Measurements from ENCODE around the gene ZNF605. TPM values are rescaled to one million over a fixed set of nuclear protein-coding genes. Genes with fewer than 3 reads are reported as not detected.
"Not testable (repeated sequence)": the region's sequence is repeated elsewhere in the genome, so short reads cannot be mapped to it uniquely, and the experiment has no call there.

Gene ZNF605
- total and polyA plus RNA-seq, 2 experiments from 2014 or later: 7.5 to 9.2 TPM

- H3K9me2 ChIP-seq (ENCODE audit: insufficient read depth): no peaks in the 10 kb centered on the region
- no peaks in the 10 kb centered on the region for H3K4me1 ChIP-seq (ENCODE audit: insufficient read depth)
- peaks cover 98% of the 10 kb centered on the region for H3K79me2 ChIP-seq (ENCODE audit: insufficient read depth)
- DNase-seq: no peak
- H3F3A ChIP-seq (ENCODE audit: insufficient read depth): peaks cover 2% of the 10 kb centered on the region; the same call in 1 of the 2 replicates
- no peak overlapping the region for H3K4me2 ChIP-seq (ENCODE audit: unreplicated experiment)
- H3K27me3 ChIP-seq (replicated peaks; ENCODE audit: insufficient read depth): no peaks in the 10 kb centered on the region
- no peaks in the 10 kb centered on the region for H4K20me1 ChIP-seq (ENCODE audit: insufficient read depth)
- H3K9me3 ChIP-seq (ENCODE audit: low read depth): no peaks in the 10 kb centered on the region
- no peak overlapping the region for H2AFZ ChIP-seq
- TF ChIP-seq EZH2 (IDR thresholded peaks at IDR 0.05; ENCODE audit: insufficient read depth, poor library complexity, severe bottlenecking): no peak
- peaks cover 11% of the 10 kb centered on the region; the same call in 1 of the 2 replicates for H3K36me3 ChIP-seq (ENCODE audit: low read depth)
- H3K27ac ChIP-seq: no peak overlapping the region
- H3K4me3 ChIP-seq: no peak overlapping the region
- in situ Hi-C loops (cut with MboI): no loop called here
- no peak overlapping the region for H3K9ac ChIP-seq
- 84 to 91% methylated on average over 5 to 7 of the region's 7 CpGs for WGBS, 2 experiments (ENCODE audit: low coverage in 1 of 2, low lambda C conversion rate in 2 of 2, missing lambda C conversion rate in 2 of 2)
These were observed 74.3 kb downstream of the ZNF605 start for GRCh38 chr12:132881818-132882217.

GRCh38 chr12:132874620-132875019 lies 81.5 kb downstream of the ZNF605 start:
- H3F3A ChIP-seq (ENCODE audit: insufficient read depth); H3K9me2 ChIP-seq (ENCODE audit: insufficient read depth); H3K27ac ChIP-seq; H3K9ac ChIP-seq; H3K4me2 ChIP-seq (ENCODE audit: unreplicated experiment); H3K4me1 ChIP-seq (ENCODE audit: insufficient read depth); H2AFZ ChIP-seq; H3K4me3 ChIP-seq; DNase-seq; in situ Hi-C loops (cut with MboI); H4K20me1 ChIP-seq (ENCODE audit: insufficient read depth); H3K9me3 ChIP-seq (ENCODE audit: low read depth); H3K27me3 ChIP-seq (replicated peaks; ENCODE audit: insufficient read depth): not testable (repeated sequence)
- peaks cover 63% of the 10 kb centered on the region for H3K79me2 ChIP-seq (ENCODE audit: insufficient read depth)
- 91 to 100% methylated on average over 2 to 19 of the region's 21 CpGs for WGBS, 2 experiments (ENCODE audit: low coverage in 1 of 2, low lambda C conversion rate in 2 of 2, missing lambda C conversion rate in 2 of 2)
- H3K36me3 ChIP-seq (ENCODE audit: low read depth): peaks cover 22% of the 10 kb centered on the region

- Histone ChIP-seq H3F3A (ENCODE audit: insufficient read depth) (no peaks in the 10 kb centered on the region), H3K9ac (no peak overlapping the region), H3K9me3 (ENCODE audit: low read depth) (no peaks in the 10 kb centered on the region), H2AFZ (no peak overlapping the region), H3K36me3 (ENCODE audit: low read depth) (peaks cover 26% of the 10 kb centered on the region), H3K4me2 (ENCODE audit: unreplicated experiment) (no peak overlapping the region), H3K9me2 (ENCODE audit: insufficient read depth) (no peaks in the 10 kb centered on the region), H3K4me3 (no peak overlapping the region), H3K4me1 (ENCODE audit: insufficient read depth) (no peaks in the 10 kb centered on the region), H3K27ac (no peak overlapping the region), H3K79me2 (ENCODE audit: insufficient read depth) (peaks cover 59% of the 10 kb centered on the region), H3K27me3 (replicated peaks; ENCODE audit: insufficient read depth) (no peaks in the 10 kb centered on the region), H4K20me1 (ENCODE audit: insufficient read depth) (no peaks in the 10 kb centered on the region)
- in situ Hi-C loops (cut with MboI): no loop called here
- no peak for DNase-seq
- 96 to 100% methylated on average over 8 to 11 of the region's 11 CpGs for WGBS, 2 experiments (ENCODE audit: low coverage in 1 of 2, low lambda C conversion rate in 2 of 2, missing lambda C conversion rate in 2 of 2)
- TF ChIP-seq EZH2 (IDR thresholded peaks at IDR 0.05; ENCODE audit: insufficient read depth, poor library complexity, severe bottlenecking) (no peak), EZH2phosphoT487 (IDR thresholded peaks at IDR 0.05; ENCODE audit: insufficient read depth, low read depth) (no peak)
These were observed 81.9 kb downstream of the ZNF605 start for GRCh38 chr12:132874175-132874574.

- in situ Hi-C loops (cut with MboI): no loop called here
- H2AFZ ChIP-seq: no peak overlapping the region
- no peaks in the 10 kb centered on the region for H4K20me1 ChIP-seq (ENCODE audit: insufficient read depth)
- H3K9me2 ChIP-seq (ENCODE audit: insufficient read depth): no peaks in the 10 kb centered on the region
- no peaks in the 10 kb centered on the region for H3K9me3 ChIP-seq (ENCODE audit: low read depth)
- H3K4me1 ChIP-seq (ENCODE audit: insufficient read depth): no peaks in the 10 kb centered on the region
- H3K27ac ChIP-seq: no peak overlapping the region
- TF ChIP-seq EZH2phosphoT487 (IDR thresholded peaks at IDR 0.05; ENCODE audit: insufficient read depth, low read depth) (no peak), EZH2 (IDR thresholded peaks at IDR 0.05; ENCODE audit: insufficient read depth, poor library complexity, severe bottlenecking) (no peak)
- no peak overlapping the region for H3K9ac ChIP-seq
- H3F3A ChIP-seq (ENCODE audit: insufficient read depth): no peaks in the 10 kb centered on the region
- H3K79me2 ChIP-seq (ENCODE audit: insufficient read depth): peaks cover 54% of the 10 kb centered on the region
- no peak for DNase-seq
- no peak overlapping the region for H3K4me2 ChIP-seq (ENCODE audit: unreplicated experiment)
- WGBS, 2 experiments (ENCODE audit: low coverage in 1 of 2, low lambda C conversion rate in 2 of 2, missing lambda C conversion rate in 2 of 2): 94% methylated on average over 9 to 10 of the region's 10 CpGs
- H3K4me3 ChIP-seq: no peak overlapping the region
- H3K27me3 ChIP-seq (replicated peaks; ENCODE audit: insufficient read depth): no peaks in the 10 kb centered on the region
- H3K36me3 ChIP-seq (ENCODE audit: low read depth): peaks cover 26% of the 10 kb centered on the region
These were observed 82.4 kb downstream of the ZNF605 start for GRCh38 chr12:132873724-132874123.

- H3K27me3 ChIP-seq (replicated peaks; ENCODE audit: insufficient read depth): no peaks in the 10 kb centered on the region
- H4K20me1 ChIP-seq (ENCODE audit: insufficient read depth): no peaks in the 10 kb centered on the region
- H3K9me3 ChIP-seq (ENCODE audit: low read depth): no peaks in the 10 kb centered on the region
- no peak overlapping the region for H2AFZ ChIP-seq
- no peak overlapping the region for H3K9ac ChIP-seq
- no peak overlapping the region for H3K4me2 ChIP-seq (ENCODE audit: unreplicated experiment)
- H3F3A ChIP-seq (ENCODE audit: insufficient read depth): no peaks in the 10 kb centered on the region
- in situ Hi-C loops (cut with MboI): no loop called here
- WGBS, 2 experiments (ENCODE audit: low coverage in 1 of 2, low lambda C conversion rate in 2 of 2, missing lambda C conversion rate in 2 of 2): 87 to 89% methylated on average over 12 of the region's 12 CpGs
- no peak overlapping the region for H3K4me3 ChIP-seq
- no peaks in the 10 kb centered on the region for H3K9me2 ChIP-seq (ENCODE audit: insufficient read depth)
- peaks cover 28% of the 10 kb centered on the region for H3K36me3 ChIP-seq (ENCODE audit: low read depth)
- no peak for DNase-seq
- peaks cover 50% of the 10 kb centered on the region for H3K79me2 ChIP-seq (ENCODE audit: insufficient read depth)
- TF ChIP-seq EZH2phosphoT487 (IDR thresholded peaks at IDR 0.05; ENCODE audit: insufficient read depth, low read depth) (no peak), EZH2 (IDR thresholded peaks at IDR 0.05; ENCODE audit: insufficient read depth, poor library complexity, severe bottlenecking) (no peak)
- no peak overlapping the region for H3K27ac ChIP-seq
- H3K4me1 ChIP-seq (ENCODE audit: insufficient read depth): no peaks in the 10 kb centered on the region
These were observed 83.1 kb downstream of the ZNF605 start for GRCh38 chr12:132872975-132873421.
